GM19035 (cell line): Measurements from ENCODE around the gene NKAIN1.
"Not testable (repeated sequence)": the region's sequence is repeated elsewhere in the genome, so short reads cannot be mapped to it uniquely, and the experiment has no call there.

ENCODE experiments used
- ATAC-seq: cut with Tn5 transposase; IDR thresholded peaks from one replicate; pipeline ENCODE4 v1.9.1; 2021; ENCODE audit not compliant: unreplicated experiment

The NKAIN1 gene

DNA sequence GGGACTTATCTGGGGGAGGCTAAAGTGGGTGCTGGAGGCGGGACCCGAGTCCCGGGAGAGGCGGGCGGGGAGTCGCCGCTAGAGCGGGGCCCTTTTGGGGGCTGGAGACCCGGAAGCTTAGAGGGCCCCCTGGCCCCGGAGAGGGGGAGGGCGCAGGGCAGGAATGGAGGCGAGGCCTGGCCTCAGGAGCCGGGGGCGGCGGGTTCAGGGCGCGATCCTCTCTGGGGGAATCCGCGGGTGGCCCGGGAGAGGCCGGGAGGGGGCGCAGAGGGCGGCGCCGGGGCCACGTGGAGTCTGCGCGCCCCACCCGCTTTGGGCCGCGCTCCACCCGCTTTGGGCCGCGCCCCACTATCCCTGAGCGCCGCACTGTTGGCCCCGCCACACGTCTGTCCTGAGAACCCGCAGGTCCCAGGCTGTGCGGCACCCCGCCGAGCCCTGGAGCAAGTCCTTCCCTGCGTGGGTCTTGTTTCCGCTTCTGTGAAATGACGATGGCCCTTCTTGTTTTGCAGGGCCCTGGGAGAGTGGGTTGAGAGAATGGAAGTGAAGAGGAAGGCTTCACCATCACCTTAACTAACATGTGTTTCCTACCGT is 84.4 kb downstream of the NKAIN1 start:
- peak; percentile 77 for ATAC-seq

DNA sequence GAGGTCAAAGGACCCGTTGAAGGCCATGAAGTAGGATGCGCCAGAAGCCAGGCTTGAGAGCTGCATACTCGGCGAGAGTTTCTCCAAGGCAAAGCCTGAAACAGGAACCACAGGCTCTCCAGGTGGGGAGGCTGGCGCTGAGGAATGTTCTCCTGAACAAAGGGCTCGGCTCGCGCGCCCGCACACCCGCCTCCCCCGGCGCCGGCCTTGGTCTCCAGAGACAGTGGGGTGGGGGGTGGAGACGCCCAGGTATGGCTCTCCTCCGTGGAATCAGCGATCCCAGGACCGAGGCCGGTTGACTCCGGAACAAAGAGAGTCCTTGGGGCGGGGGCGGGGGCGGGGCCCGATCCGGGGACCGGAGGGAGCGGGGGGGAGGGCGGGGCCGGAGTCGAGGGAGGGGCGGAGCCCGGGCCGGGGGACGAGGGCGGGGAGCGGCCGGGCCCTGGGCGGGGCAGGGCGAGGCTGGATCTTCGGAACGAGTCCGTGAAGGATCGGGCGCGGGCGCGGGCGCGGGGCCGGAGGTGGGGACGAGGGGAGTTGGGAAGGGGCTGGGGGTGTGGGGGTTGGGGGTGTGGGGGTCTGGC is 85.0 kb downstream of the NKAIN1 start:
- peak; percentile 29 for ATAC-seq

DNA sequence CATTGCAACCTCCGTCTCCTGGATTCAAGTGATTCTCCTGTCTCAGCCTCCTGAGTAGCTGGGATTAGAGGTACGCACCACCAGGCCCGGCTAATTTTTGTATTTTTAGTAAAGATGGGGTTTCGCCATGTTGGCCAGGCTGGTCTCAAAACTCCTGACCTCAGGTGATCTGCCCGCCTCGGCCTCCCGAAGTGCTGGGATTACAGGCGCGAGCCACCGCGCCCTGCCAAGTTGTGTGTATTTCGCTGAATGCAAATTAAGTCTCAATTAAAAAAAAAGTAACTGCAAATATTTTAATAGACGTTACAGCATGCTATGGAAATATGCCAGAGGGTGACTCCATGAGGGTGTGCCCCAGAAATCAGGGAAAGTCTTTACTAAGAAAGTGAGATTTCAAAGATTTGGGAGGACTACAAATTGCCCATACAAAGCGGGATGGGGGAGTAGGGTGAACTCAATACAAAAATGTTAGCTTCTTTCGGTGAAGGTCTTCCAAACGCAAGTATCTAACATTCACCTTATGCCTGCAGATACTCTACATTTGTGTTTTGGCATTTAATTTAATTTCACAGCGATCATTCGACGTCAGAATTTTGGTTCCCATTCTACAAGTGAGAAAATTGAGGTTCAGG is 85.6 kb downstream of the NKAIN1 start:
- no peak for ATAC-seq

DNA sequence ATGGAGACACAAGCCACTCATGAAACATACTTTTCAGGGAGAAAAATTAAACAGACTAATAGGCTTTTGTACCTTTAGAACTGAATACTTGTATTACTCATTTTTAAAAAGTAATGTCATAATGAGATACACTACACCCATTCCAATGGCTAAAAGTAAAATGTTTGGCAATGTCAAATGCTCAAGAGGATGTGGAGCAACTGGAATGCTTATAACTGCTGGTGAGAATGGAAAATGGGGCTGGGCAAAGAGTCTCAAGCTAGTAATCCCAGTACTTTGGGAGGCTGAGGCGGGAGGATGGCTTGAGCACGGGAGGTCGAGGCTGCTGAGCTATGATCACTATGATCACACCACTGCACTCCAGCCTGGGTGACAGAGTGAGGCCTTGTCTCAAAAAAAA is 86.3 kb downstream of the NKAIN1 start:
- ATAC-seq, result no peak

DNA sequence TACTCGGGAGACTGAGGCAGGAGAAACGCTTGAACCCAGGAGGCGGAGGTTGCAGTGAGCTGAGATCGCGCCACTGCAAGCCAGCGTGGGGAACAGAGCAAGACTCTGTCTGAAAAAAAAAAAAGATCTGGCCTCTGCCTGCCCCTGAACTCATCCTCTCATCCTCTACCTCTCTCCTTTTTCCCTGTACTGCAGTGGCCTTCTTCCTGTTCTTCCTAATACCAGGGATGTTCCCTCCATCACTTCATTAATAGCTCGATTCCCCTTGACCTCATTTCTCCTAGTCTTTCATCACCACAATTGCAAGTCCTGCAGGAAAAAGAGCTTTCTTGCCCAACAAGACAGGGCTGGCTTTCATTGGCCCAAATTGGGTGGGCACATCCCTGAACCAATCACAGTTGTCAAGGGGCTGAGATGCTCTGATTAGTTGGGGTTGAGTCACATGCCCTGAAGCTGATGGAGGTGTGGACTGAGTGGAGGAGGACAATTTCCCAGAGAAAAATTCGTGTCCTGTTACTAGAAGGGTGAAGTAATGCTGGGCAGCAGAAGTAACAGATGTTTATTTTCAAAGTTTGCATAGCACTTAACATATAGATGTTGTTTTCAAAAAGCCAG is 87.4 kb downstream of the NKAIN1 start:
- no peak for ATAC-seq

DNA sequence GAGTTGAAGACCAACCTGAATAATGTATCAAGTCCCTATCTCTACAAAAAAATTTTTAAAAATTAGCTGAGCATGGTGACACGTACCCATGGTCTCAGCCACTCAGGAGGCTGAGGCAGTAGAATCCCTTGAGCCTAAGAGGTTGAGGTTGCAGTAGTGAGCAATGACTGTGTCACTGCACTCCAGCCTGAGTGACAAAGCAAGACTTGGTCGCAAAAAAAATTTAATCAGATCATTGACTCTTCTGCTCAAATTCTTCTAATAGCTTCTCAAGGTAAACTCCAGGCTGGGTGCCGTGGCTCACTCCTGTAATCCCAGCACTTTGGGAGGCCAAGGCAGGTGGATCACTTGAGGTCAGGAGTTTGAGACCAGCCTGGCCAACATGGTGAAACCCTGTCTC is 88.3 kb downstream of the NKAIN1 start:
- no peak for ATAC-seq

DNA sequence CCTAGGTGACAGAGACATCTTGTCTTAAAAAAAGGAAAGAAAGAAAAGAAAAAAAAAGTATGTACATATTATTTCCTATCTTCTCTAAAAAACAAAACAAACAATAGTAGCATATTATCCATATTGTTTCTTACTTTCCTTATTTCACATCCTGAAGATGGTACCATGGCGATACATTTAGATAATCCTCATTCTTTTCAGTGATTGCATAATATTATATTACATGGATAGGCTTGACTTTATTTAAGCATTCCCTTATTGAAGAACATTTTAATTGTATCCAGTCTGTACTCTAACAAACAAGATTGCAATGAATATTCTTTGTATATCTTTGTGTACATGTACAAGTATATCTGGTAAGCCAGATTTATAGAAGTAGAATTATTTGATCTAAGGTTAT is 91.3 kb downstream of the NKAIN1 start:
- no peak for ATAC-seq

DNA sequence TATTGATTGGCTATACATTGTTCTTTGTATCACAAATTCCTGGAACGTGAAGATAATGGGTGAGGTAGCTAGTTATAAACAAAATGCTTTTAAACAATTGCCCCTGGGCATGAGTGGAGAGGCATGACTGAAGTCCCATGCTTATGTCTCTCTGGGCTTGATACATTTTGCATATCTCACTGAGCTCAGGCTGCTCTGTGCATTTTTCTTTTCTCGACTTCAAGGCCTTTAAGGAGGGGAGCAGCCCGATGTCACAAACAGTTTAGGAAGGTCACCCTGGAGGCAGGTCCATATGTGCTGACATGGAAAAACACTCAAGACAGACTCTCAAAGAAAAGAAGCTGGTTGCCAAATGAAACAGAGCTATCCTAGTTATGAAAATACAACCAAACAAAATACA is 94.0 kb downstream of the NKAIN1 start:
- ATAC-seq, result no peak

DNA sequence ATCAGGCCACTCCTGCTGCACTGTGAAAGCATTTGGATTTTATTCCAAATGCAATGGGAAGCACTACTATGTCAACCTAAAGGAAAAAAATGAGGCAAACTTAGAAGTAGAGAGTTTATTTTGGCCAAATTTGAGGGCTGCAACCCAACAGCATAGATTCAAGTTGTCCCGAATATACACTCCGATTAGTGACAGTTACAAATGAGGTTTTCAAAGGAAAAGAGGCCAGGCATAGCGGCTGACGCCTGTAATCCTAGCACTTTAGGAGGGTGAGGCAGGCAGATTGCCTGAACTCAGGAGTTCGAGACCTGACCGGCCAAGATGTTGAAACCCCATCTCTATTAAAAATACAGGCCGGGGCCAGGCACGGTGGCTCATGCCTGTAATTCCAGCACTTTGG is 95.2 kb downstream of the NKAIN1 start:
- ATAC-seq, result no peak

DNA sequence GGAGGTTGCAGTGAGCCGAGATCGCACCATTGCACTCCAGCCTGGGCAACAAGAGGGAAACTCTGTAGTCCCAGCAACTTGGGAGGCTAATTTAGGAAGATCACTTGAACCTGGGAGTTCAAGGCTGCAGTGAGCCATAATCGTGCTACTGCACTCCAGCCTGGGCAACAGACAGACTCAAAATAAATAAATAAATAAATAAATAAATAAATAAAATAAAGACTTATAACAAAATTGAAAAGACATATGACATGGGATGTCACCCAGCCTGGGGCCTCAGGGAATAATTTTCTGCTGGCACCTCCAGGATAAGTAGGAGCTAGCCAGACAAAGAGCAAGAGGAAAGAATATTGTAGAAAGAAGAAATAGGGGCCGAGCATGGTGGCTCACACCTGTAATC is 96.2 kb downstream of the NKAIN1 start:
- no peak for ATAC-seq

DNA sequence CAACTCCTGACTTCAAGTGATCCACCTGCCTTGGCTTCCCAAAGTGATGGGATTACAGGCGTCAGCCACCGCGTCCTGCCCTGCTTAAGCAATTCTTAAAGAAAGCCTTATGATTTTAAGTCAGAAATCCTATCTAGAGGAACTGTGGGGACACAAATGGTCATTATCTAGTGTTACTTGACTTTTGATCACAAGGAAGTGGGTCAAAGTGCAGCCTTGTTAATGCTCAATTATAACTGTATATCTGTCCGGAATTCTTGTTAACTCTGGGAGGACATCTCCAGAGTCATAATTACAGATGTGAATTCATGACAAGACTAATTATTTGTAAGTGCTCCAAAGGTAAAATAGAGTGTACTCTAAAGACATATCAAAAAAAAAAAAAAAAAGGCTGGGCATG is 97.3 kb downstream of the NKAIN1 start:
- ATAC-seq, result no peak

DNA sequence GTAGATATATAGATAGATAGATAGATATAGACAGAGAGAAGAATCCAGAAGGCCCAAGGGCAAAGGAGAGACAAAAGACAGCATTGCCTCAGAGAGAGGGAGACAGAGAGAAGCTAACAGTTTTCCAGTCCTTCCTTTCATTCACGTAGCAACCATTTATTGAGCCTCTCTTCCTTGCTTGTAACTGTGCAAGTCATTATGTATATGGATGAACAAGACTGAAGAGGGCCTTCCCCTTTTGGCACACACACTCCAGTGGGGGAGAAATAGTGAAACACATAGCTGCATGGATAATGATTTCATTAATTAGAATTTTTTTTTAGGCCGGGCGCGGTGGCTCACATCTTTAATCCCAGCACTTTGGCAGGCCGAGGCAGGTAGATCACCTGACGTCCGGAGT is 99.4 kb downstream of the NKAIN1 start:
- ATAC-seq, result no peak

DNA sequence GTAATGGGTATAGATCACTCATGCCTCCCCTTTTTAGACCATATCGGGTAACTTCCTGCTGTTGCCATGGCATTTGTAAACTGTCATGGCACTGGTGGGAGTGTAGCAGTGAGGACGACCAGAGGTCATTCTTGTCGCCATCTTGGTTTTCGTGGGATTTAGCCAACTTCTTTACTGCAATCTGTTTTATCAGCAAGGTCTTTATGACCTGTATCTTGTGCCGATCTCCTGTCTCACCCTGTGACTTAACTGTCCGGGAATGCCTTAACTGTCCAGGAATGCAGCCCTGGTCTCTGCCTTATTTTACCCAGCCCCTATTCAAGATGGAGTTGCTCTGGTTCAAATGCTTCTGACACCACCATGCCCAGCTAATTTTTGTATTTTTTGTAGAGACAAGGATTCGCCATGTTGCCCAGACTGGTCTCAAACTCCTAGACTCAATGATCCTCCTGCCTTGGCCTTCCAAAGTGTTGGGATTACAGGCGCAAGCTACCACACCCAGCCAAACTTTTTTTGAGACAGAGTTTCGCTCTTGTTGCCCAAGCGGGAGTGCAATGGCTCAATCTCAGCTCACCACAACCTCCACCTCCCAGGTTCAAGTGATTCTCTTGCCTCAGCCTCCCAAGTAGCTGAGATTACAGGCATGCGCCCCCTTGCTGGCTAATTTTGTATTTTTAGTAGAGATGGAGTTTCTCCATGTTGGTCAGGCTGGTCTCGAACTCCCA is 100.7 kb downstream of the NKAIN1 start:
- not testable (repeated sequence) for ATAC-seq

DNA sequence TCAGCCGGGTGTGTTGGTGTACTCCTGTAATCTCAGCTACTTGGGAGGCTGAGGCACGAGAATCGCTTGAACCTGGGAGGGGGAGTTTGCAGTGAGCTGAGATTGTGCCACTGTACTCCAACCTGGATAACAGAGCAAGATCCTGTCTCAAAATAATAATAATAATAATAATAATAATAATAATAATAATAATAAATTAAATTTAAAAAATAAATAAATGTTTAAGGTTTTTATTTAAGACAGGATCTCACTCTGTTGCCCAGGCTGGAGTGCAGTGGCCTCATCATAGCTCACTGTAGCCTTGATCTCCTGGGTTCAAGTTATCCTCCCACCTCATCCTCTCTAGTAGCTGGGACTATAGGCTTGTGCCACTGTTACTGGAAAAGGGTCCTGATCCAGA is 101.8 kb downstream of the NKAIN1 start:
- not testable (repeated sequence) for ATAC-seq

DNA sequence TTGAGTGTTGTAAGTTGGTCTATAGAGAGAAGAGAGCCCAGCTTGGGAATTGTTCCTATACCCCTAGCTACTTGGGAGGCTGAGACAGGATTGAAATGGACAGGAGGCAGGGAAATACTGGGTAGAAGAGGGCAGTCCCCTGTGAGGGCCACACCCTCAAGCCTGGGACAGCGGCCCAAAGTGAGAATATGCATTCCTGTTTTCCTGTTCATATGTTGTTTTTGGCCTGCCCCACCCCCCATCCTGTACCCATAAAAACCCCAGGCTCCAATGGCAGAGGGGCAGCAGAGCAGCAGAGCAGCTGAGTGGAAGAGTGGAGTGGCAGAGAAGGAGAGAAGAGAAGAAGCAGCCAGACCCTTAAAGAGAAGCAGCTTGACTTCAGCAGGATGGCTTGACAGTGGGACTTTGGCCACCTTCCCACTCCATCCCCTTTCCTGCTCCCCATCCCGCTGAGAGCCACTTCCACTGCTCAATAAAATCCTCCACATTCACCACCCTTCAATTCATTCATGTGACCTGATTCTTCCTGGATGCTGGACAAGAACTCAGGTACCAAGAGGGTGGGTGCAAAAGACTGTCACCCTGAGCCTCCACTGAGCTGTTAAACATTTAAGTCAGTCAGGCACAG is 103.6 kb downstream of the NKAIN1 start:
- no peak for ATAC-seq

DNA sequence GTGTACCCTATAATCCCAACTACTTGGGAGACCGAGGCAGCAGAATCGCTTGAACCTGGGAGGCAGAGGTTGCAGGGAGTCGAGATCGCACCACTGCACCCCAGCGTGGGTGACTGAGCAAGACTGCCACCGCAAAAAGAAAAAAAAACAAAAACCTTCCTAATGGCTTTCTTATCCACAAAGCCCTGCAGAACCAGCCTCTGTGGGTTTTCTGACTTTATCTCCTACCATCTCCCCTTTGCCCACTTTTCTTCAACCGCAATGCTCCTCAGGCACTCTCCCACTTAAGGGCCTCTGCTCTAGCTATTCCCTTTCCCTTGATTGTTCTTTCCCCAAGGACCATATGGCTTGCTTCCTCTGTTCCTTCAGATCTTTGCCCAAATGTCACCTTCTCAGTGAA is 106.3 kb downstream of the NKAIN1 start:
- no peak for ATAC-seq
